ENCODE data around the gene KLK15.

DNA sequence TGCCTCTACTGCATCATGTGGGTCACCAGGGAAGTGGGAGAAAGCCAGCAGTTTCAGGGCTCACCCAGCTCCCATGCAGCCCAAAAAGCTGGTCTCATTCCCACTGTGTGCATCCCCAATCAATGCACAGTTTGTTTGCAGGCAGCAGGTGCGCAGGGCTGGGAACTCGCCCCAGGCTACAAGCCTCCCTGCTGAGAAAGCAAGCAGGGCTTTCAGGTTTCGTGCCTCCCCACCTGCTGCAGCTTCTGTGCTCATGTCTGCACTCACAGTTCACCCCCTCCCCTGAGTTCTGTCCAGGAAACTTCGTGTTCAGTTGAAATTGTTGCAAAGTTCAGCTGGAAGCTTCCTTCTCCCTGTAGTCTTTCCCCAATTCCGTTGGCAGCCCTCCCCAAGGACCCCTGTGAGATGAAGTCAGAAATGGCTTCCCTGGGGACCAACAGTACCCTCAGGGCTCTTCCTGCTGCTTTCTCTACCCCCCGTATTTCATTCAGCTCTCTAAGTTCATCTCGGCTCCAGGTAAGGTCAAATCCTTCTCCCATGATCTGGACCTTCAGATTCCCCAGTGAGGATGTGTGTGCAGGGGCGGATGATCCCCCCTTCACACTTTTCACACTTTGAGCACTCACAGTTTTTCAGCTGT, 11.0 kb upstream of the KLK15 start:
- TF ChIP-seq CTCF (IDR thresholded peaks at IDR 0.05), result no peak
- no peak for TF ChIP-seq POLR2A (IDR thresholded peaks at IDR 0.05)

Measured in heart left ventricle (tissue), 13 donors.